Stimulated activated CD4-positive, alpha-beta T cell treated with anti-CD3 and anti-CD28 coated beads, TNF-alpha, amount 100 ng/mL, for 48 hours (primary cell): Measurements from ENCODE around the gene SLC24A3.

ENCODE experiments used
- DNase-seq, 3 donors: peaks; one replicate each; pipeline ENCODE4 v3.0.0-alpha.2; 2020; ENCODE audit warnings: low read depth in 3 of 3

SLC24A3 gene

DNA sequence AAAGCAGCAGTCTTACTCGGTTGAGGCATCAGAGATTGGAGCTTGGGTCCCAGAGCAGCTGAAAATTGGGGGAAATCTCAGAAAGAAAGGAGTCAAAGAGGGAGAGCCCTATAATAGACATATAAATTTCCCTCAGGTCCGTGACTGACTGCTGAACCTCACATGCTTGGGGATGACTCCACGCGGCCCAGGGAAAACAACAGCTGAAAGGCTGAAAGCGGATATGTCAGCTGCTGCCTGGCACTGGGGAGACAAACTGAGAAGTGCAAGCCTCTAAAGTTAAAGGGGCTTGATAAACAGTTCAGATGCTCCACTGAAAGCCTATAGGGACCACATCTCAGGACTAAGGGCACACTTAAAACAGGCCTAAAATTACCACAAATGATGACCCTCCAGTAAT, 289.7 kb downstream of the SLC24A3 start:
- DNase-seq = no peak

DNA sequence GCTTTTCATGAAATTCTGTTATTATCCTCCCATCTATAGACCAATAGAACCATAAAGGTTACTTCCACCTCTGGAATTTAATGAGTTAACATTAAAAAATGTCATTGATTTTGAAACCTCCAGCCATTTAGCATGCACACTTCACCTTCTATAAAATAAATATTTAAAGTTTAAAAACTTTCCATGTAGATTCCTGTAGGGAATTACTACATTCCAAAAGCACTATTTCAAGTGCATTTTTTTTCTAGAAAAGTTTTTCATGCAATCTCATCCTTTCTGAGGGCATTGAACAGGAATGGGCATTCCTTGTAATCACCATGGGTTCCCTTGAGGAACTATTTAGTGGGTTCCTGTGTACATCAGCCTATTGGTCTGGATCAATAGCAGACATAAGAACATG, 291.8 kb downstream of the SLC24A3 start:
- no peak for DNase-seq

DNA sequence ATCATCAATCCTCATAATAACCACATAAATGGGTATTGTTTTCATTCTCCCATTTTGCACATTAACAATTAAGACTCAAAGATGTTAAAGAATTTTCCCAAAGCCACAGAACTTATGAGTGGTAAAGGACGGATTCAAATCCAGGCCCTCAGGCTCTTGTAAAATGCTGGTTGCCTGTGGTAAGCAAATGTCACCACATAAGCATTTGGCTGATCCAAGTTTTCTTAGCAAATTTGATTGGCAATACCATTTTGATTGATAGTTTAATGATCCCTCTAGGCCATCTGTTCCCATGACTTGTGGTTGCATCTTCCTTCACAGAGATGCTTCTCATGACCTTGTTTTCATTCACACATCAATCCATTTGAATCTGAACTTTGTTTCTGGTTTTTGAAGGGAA, 293.6 kb downstream of the SLC24A3 start:
- DNase-seq = no peak

DNA sequence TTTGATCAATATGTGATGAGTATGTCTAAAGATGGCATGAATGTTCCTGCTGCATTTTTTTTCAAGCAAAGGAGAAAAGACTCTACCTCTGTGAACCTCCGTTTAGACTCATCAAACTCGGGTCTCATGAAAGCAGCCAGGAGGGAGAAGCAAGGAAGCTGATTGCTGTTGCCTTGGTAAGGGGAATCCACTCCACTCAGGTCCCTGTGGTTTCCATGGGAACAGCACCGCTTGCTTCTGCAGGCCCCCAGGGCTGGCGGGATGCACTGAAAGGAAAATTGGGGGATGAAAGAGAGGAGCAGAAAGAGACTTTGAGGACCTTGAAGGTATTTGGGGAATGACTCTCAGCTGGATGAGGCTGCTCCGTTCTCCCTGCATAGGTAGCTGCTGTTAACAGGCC, 296.0 kb downstream of the SLC24A3 start:
- DNase-seq = no peak

DNA sequence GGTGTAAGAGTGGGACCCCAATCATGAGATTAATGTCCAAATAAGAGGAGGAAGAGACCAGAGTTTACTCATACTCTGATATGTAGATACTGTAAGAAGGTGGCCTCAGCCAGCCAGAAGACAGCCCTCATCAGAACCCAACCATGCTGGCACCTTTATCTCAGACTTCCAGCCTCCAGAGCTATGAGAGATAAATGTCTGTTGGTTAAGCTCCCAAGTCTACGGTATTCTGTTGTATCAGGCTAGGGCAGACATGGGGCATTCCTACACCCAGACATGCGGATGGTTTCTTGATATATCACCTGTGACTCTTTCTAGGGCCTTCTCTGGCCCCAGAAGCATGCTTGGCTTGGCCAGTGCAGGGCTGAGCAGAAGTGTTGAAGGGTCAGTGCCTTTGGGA, 298.2 kb downstream of the SLC24A3 start:
- DNase-seq = no peak

DNA sequence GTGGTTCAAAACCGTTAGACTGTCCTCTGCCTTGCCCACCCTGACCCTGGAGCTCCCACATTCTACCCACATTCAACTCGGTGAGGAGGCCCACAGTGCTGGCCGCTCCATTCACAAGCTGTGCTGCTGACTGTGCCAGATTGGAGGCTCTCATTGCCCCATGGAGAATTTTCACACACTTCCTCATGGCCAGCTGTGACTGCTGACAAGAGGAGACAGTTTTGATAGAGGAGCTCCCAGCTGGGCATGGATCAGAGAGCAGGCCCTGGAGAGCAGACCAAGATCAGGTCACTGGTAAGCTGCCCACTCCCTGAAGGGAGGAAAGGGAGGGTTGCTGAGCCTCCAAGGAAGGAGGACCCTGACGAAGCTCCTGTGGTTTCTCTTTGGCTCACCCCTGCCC, 299.5 kb downstream of the SLC24A3 start:
- no peak for DNase-seq

DNA sequence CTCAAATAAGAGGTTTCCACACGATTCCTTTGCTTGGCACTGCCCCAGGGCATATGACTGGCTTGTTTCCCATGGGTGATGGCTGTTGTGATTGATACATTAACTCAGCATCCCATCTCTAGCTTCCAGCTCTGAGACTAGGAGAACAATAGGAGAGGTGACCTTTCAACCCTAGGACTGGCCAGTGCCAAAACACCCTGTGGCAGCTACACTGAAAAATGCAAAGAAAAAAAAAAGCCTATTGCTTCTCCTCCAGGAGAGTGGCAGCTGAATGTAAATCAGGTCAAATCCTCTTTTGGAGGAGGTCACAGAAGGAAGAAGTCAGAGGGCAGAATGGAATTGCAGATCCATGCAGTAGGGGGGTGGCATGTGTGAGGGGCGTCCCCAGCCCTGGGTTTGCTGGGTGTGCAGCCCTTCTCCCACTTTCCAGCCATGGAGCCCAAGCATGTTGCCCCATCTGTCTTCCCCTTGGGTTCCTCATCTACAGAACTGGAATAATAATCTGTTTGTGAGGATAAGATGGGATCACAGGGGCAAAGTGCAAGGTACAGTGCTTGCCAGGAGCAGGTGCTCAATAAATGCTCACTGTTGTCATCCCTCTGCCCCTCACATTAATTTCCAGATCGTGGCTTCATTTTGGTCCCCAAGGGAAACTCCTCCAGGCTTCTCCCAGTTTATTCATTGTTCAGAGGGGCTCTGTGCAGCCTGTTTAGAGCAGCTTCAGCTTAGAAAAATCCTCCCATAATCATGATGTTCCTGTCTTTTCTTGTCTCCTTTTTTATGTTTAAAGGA, 300.6 kb downstream of the SLC24A3 start:
- DNase-seq = no peak

DNA sequence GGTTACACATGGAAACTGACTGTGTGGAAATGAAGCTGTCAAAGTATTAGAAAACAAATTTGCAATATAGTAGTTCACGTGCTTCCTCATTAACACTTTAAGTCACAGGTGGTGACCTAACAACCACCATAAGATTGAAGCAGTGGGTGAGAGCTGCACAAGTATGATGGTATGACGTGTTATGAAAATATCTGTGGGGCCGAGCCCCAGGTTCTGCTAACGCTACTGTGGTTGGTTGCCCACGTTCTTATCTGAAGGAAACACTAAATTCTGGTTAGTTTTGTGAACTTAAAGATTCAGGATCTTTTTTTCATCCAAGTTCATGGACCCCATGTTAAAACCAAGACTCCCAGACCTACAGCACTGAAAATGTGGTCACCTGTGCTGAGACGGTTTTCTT, 302.6 kb downstream of the SLC24A3 start:
- no peak for DNase-seq

DNA sequence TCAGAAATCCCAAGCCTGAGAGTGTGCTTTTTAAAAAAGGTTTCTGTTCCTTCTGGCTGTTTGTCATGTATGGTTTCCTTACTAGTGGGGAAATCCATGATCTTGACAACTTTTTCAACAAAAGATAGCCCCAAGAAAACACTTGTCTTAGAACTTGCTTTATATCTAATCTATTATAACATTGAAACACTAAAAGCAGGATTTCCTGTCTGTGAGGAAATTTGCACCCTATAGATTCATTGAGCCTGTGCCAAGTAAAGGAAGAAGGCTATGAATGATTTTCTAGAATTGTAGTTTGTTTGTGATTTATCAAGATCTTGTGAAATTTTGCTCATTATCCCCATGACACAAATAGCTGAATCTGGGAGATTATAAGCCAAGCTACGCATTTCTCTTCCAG, 307.0 kb downstream of the SLC24A3 start:
- no peak for DNase-seq

DNA sequence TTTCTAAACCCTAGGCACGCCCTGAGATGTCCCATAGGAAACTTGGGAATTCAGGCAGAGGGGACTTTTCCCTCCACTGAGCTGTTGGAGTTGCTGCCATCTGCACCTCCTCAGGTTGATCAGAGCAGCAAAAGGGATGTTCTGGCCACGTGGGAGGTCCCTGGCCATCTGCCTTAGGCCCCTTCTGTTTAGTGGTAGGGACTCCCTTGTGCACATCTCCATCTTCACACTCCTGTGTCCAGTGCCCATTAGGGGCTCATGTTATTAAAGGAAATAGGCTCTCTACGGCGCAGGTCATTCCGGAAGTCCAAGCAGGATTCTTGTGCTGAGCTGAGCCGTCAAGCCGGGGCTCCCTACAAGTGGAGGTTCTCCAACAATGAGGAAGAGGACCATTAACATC, 307.8 kb downstream of the SLC24A3 start:
- no peak for DNase-seq

DNA sequence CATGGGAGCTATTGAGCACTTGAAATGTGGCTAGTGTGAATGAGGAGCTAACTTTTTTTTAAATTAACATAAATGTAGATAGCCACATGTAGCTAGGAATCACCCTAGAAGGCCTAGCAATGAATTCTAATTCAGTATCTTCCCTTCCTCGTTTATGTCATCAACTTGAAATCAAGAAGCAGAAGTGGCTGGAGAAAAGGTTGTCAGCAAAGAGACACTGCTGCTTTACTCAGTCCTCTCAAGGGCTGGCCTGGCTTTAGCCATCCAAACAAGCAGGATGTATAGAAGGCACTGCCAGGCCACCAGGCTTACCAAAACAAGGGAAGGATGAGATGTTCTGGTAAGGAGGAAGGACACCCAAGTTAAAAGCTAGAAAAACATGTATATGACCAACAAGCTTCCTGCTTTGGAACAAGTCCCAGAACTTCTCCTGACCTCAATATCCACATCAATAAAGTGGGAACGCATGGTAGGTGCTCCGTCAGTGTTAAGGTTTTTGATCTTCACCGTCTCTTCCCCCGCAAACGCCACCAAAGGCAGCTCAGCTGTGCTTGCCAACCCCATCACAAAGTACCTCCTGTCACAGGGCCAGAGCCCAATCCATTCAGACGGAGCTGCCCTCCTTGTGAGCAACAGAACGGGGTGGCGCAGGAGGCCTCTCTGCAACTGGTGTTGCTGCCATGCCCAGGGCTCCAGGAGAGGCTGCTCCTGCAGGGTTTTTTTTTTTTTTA, 309.8 kb downstream of the SLC24A3 start:
- DNase-seq = no peak

DNA sequence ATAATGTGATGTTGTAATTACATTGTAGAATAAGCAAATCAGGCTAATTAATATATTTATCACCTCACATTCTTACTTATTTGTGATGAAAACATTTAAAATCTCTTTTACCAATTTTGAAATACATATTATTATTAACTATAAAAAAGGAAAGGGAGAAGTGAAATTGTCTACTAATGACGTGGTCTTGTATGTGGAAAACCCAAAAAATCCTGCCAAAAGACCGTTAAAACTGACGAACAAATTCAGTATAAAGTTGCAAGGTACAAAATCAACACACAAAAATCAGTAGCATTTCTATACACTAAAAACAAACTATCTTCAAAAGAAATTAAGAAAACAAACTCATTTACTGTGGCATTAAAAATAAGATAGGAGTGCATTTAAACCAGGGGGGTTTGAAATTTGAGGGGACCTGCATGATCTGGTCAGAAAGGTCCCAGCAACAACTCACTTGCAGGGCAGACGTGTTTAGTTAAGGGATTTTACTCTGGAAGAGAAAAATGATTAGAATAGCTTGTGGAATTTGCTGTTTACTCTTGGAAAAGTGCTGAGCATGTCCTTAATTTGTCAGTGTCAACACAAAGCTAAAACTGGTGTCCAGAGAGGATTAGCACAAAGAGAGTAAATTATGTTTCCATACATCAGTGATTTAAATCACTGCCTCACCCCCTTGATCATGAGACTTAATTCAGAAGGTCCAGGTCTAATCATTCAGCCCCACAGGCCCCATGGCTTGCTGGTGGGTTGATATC, 310.6 kb downstream of the SLC24A3 start:
- no peak for DNase-seq

DNA sequence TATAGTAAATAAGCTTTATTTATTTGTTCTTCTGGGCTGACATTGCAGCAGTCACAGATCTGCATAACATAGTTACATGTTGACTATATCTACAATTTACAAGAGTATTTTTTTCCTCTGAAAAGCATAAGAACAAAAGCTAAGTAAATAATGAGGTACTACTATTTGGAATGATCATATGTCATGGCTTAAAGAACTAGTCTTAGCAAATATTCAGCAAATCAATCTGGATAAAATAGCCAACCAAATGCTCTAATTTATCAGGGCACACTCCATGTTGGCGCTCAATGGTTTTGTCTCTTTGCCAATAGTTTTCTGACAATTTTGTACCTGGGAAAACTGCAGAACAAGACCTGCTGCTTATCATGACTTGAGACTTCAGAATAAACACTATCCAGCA, 312.2 kb downstream of the SLC24A3 start:
- no peak for DNase-seq

DNA sequence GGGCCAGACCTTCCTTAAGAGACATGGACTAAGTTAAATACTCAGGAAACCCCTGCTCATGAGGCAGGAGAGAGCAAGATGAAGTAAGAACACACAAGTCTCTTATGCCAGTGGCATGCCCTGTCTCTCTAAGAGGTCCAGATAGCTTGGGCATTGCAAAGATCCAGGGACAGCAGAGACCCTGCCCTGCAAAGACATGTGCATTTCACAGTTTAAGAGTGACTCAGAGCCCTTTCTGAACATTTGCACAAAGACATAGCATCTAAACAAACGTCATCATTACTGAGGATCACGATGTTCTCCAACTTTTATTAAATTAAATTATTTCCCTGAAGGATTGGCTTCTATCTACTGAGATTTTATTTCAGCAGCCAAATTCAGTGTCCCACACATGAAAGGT, 315.1 kb downstream of the SLC24A3 start:
- DNase-seq = no peak

DNA sequence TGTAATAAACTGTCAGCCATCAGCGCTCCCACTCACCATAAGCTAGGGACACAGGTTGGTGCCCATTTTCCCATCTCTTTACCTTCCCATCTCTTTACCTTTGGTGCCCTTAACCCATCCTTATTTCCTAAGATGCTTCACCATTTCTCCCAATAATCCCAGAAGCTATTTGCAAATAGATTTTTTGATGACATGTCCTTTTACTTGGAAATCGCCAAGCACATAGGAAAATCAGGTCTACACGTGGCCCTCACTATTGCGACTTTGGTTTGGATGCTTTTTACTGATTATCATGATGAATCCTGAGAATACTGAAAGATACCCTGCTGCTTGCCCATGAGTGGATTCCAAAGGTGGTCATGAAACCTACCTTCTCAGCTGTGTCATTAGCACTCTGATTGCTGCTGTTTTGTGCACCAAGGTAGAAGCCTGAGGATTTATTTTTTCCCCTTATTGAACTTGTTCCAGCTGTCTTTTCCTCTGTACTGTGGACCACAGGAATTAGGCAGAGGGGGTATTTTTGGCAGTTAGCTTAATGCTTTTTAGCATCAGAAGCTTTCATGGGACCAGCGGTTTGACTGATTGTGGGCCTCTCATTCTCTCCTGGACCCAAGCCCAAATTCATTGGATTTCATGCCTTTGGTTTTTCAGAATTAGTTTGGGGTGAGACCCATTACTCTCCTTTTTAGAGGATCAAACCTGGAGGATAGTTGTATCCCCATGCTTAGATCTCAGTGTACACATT, 316.0 kb downstream of the SLC24A3 start:
- no peak for DNase-seq

DNA sequence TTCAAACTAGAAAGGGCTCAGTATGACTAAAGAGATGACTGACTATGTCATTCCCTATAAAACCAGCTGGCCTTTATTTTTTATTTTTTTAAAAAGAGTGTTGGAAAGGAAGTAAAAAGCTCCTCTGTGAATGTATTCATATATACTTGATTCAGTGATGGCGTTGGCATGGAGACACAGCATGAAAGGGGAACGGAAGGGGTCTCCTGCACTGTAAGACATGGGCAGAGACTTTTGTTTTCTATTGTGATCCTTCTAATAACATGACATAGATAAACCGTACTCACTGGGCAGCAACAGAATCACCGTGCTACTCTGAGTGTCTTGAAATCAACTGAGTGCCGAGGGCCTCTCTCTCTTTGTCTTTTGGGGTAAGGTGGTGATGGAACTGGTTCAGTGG, 317.6 kb downstream of the SLC24A3 start:
- no peak for DNase-seq

DNA sequence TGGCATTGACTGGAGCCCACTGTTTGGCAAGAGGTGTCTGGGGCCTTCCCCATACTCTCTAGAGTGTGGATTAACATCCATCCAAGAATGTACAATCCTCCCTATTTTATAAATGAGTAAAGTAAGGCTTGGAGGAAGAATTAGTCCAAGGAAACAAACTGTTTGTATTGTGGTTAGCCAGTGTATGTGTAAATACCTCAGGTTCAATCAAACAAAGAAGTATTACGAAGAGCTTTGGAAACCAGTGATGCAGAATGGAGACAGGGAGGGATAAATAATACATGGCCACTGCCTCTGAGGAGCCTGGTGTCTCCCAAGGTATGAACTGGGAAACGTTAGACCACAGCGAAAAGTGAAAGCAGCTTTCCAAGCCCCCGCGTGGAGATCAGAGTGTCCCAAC, 319.0 kb downstream of the SLC24A3 start:
- no peak for DNase-seq

DNA sequence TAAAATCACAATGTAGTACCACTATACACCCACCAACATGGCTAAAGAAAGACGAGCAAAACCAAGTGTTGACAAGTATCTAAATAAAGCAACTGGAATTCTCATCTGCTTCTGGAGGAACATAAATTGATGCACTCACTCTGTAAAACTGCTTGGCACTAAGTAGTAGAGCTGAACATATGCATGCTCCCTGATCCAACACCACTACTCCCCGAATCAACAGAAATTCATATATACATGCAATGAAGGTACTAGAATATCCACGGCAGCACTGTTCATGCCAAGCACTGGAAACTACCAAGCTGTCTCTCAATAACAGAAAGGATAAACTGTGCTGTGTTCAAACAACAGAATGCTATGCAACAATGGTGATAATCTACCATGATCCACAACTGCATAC, 326.1 kb downstream of the SLC24A3 start:
- no peak for DNase-seq

DNA sequence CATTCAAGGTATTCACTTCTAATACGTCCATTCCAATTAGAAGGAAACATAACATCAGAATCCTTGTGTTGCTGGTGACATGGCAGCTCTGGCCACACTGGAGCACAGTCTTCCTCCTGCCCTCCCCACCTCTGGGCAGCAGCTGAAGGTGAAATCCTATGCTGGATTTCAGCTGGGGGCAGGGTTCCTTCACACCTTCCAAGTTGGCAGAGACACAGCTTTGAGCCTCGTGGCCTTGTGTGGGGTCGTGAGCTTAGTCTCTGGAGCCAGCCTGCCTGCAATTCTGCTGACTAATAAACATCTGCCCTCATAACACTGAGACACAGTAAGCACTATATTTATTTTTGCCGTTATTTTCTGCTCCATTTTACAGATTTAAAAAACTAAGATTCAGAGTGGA, 326.7 kb downstream of the SLC24A3 start:
- no peak for DNase-seq

DNA sequence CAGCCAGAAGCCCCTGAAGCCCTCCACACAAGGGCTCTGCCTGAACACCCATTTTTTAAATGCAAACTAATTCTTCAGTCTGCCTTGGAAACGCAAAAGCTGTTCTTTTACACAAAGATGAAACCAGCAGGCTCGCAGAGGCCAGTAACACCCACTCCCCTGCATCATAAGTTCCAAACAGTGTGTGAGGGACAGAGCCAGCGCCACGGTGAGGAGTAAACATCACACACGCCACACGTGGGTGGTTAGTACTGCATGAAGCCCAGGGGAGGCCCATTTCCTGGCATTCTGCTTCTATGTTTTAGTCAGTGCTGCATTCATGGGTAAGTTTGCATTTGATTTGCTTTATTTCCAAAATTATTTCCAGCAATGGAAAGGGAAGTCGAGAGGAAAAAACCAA, 327.9 kb downstream of the SLC24A3 start:
- peak in 2 of 3 donors; percentile 35 to 38 for DNase-seq

DNA sequence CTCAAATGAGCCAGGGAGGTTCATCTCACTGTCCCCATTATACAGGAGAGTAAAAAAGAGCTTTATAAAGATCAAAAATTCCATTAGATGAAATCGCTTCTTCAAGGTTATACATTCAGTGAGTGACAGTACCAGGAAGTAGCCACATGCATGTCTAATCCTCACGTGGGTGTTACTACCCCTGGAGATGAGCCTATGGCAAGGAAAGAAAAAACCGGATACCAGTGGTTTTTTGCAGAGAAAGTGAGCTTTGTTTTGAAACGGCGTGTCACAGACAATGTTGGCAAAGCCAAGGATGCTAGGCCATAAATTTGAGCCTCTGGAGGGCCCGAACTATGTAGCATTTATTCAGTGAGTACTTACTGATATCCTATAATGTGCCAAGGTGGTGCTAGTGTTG, 330.7 kb downstream of the SLC24A3 start:
- DNase-seq = no peak

DNA sequence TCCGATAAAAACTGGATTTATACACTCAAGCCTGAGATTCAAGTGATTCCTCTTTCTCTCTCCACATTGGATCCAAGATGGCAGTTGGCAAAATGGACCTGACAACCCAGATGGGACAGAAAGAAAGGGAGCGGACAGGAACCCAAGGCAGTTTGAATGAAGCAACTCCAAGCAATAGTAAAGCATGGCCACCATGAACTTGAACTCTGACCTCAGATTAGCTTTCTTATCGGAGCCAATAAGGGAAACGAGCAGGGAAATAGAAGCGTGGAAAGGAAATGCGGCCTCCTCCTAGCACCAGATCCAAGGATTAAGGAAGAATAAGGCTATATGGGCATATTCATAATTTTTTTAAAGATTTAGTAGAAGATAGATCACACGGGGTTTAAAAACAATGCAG, 332.2 kb downstream of the SLC24A3 start:
- no peak for DNase-seq
